ENCODE measurements around the gene ANKRD31.

ANKRD31 gene

GRCh38 chr5:75028090-75028489 lies 208.6 kb downstream of the ANKRD31 start:
- no peak for DNase-seq (ENCODE audit: low read depth)

GRCh38 chr5:75023368-75024159 lies 213.1 kb downstream of the ANKRD31 start:
- DNase-seq (ENCODE audit: low read depth): no peak

- no peak for DNase-seq (ENCODE audit: low read depth)
Measured at GRCh38 chr5:75021800-75022199, 214.9 kb downstream of the ANKRD31 start.

- DNase-seq (ENCODE audit: low read depth): no peak
Measured at GRCh38 chr5:75021219-75021618, 215.5 kb downstream of the ANKRD31 start.

- DNase-seq (ENCODE audit: low read depth): no peak
Measured at GRCh38 chr5:75020016-75020656, 216.5 kb downstream of the ANKRD31 start.

- no peak for DNase-seq (ENCODE audit: low read depth)
Measured at GRCh38 chr5:75018805-75019587, 217.7 kb downstream of the ANKRD31 start.

Measured in GM04504 (cell line).